Measurements from ENCODE around the gene WDR27.
"Not testable (repeated sequence)": the region's sequence is repeated elsewhere in the genome, so short reads cannot be mapped to it uniquely, and the experiment has no call there.

The WDR27 gene

GRCh38 chr6:169452117-169452868 lies 249.5 kb downstream of the WDR27 start:
- DNase-seq (ENCODE audit: low read depth in 1 of 2, low spot score in 1 of 2): no peak

- no peak for DNase-seq (ENCODE audit: low read depth in 1 of 2, low spot score in 1 of 2)
These were observed 250.6 kb downstream of the WDR27 start for GRCh38 chr6:169451065-169451838.

- no peak for DNase-seq (ENCODE audit: low read depth in 1 of 2, low spot score in 1 of 2)
These were observed 251.7 kb downstream of the WDR27 start for GRCh38 chr6:169450097-169450496.

- DNase-seq (ENCODE audit: low read depth in 1 of 2, low spot score in 1 of 2): no peak
These were observed 252.6 kb downstream of the WDR27 start for GRCh38 chr6:169449221-169449620.

GRCh38 chr6:169445661-169446581 lies 255.9 kb downstream of the WDR27 start:
- DNase-seq (ENCODE audit: low read depth in 1 of 2, low spot score in 1 of 2): no peak

GRCh38 chr6:169445227-169445626 lies 256.6 kb downstream of the WDR27 start:
- no peak for DNase-seq (ENCODE audit: low read depth in 1 of 2, low spot score in 1 of 2)

- no peak for DNase-seq (ENCODE audit: low read depth in 1 of 2, low spot score in 1 of 2)
These were observed 260.5 kb downstream of the WDR27 start for GRCh38 chr6:169441292-169441691.

GRCh38 chr6:169439710-169440109 lies 262.1 kb downstream of the WDR27 start:
- no peak for DNase-seq (ENCODE audit: low read depth in 1 of 2, low spot score in 1 of 2)

GRCh38 chr6:169434554-169434953 lies 267.3 kb downstream of the WDR27 start:
- DNase-seq (ENCODE audit: low read depth in 1 of 2, low spot score in 1 of 2): not testable (repeated sequence)

GRCh38 chr6:169429001-169429400 lies 272.8 kb downstream of the WDR27 start:
- DNase-seq (ENCODE audit: low read depth in 1 of 2, low spot score in 1 of 2): no peak

- DNase-seq (ENCODE audit: low read depth in 1 of 2, low spot score in 1 of 2): no peak
These were observed 273.3 kb downstream of the WDR27 start for GRCh38 chr6:169428532-169428931.

- no peak for DNase-seq (ENCODE audit: low read depth in 1 of 2, low spot score in 1 of 2)
These were observed 274.0 kb downstream of the WDR27 start for GRCh38 chr6:169427856-169428255.

- no peak for DNase-seq (ENCODE audit: low read depth in 1 of 2, low spot score in 1 of 2)
These were observed 275.2 kb downstream of the WDR27 start for GRCh38 chr6:169426611-169427010.

- no peak for DNase-seq (ENCODE audit: low read depth in 1 of 2, low spot score in 1 of 2)
These were observed 276.0 kb downstream of the WDR27 start for GRCh38 chr6:169425628-169426370.

GRCh38 chr6:169424821-169425240 lies 277.0 kb downstream of the WDR27 start:
- DNase-seq (ENCODE audit: low read depth in 1 of 2, low spot score in 1 of 2): no peak

GRCh38 chr6:169424149-169424804 lies 277.6 kb downstream of the WDR27 start:
- no peak for DNase-seq (ENCODE audit: low read depth in 1 of 2, low spot score in 1 of 2)

- no peak for DNase-seq (ENCODE audit: low read depth in 1 of 2, low spot score in 1 of 2)
These were observed 280.1 kb downstream of the WDR27 start for GRCh38 chr6:169421586-169422264.

- no peak for DNase-seq (ENCODE audit: low read depth in 1 of 2, low spot score in 1 of 2)
These were observed 280.8 kb downstream of the WDR27 start for GRCh38 chr6:169420912-169421543.

GRCh38 chr6:169417101-169417500 lies 284.7 kb downstream of the WDR27 start:
- no peak for DNase-seq (ENCODE audit: low read depth in 1 of 2, low spot score in 1 of 2)
